Thyroid gland (tissue), 4 donors: ENCODE results near the gene WIPI1. TPM values are rescaled to one million over a fixed set of nuclear protein-coding genes. Genes with fewer than 3 reads are reported as not detected.

ENCODE experiments used
- DNase-seq, 2 donors: peaks; one replicate each; pipeline ENCODE4 v3.0.0-alpha.2; 2019
- H3K27ac ChIP-seq, 3 donors: fragments of 200-600 bp; sonication (generic); 1 replicate in 2 of 3; 2 replicates in 1 of 3; pipeline ENCODE4 v1.5.1; 2016 to 2019; ENCODE audit warnings: mild to moderate bottlenecking in 1 of 3, moderate library complexity in 1 of 3
- H3K27me3 ChIP-seq: fragments of 200-600 bp; sonication (generic); one replicate; pipeline ENCODE4 v1.5.1; 2019
- H3K36me3 ChIP-seq, 2 donors: fragments of 200-600 bp; sonication (generic); one replicate each; pipeline ENCODE4 v1.5.1; 2016 to 2019
- H3K4me1 ChIP-seq, 2 donors: fragments of 200-600 bp; sonication (generic); one replicate each; pipeline ENCODE4 v1.5.1; 2017 to 2019
- H3K4me3 ChIP-seq, 3 donors: fragments of 200-600 bp; sonication (generic); replicated peaks in 1 of 3; 1 replicate in 2 of 3; 2 replicates in 1 of 3; pipeline ENCODE4 v1.5.1; 2016; ENCODE audit warnings: mild to moderate bottlenecking in 1 of 3
- H3K9me3 ChIP-seq: fragments of 200-600 bp; sonication (generic); one replicate; pipeline ENCODE4 v1.5.1; 2017
- CTCF ChIP-seq, 6 experiments: fragments of 200-600 bp in 3 of 6; fragments of 450-650 bp in 3 of 6; sonication (generic) in 3 of 6; IDR thresholded peaks; one replicate each; pipeline ENCODE4 v1.5.1; 2016 to 2019; ENCODE audit warnings: antibody characterized with exemption in 6 of 6, mild to moderate bottlenecking in 2 of 6, inconsistent platforms in 1 of 6, moderate library complexity in 1 of 6
- POLR2A ChIP-seq, 2 donors: fragments of 450-650 bp; IDR thresholded peaks; one replicate each; pipeline ENCODE4 v1.6.1; 2017; ENCODE audit warnings: antibody characterized with exemption in 2 of 2, mild to moderate bottlenecking in 2 of 2, moderate library complexity in 1 of 2
- WGBS, 2 donors: methylation state at CpG; one replicate each; pipeline ENCODE4 v1.1.5; 2017; 5-methylcytosine and 5-hydroxymethylcytosine counted together
- intact Hi-C: fragments of 100-400 bp; cut with DNase I; formaldehyde crosslinking; loops from one replicate; pipeline ENCODE4 v1.15.1; 2023
- total RNA-seq, 4 donors: library from RNA; depleted of rRNA; stranded (reverse); fragments of >200 nt; gene quantifications; one replicate each; pipeline ENCODE4 v1.2.3, GENCODE V29; 2016

Gene WIPI1
- total RNA-seq, 4 donors from 2014 or later = 50.0 to 89.8 (median 78.4) TPM

- Histone ChIP-seq H3K9me3 (no peaks in the 10 kb centered on the region), H3K36me3 (peaks cover 31 to 33% of the 10 kb centered on the region in 2 donors), H3K4me1 (peaks cover 7 to 27% of the 10 kb centered on the region in 2 donors), H3K27me3 (no peaks in the 10 kb centered on the region), H3K27ac (peak overlapping the region in 1 of 3 donors; percentile 63), H3K4me3 (no peak overlapping the region)
- 62 to 72% methylated on average over 6 of the region's 6 CpGs for WGBS, 2 donors
- TF ChIP-seq POLR2A (IDR thresholded peaks at IDR 0.05) = no peak
- TF ChIP-seq CTCF (IDR thresholded peaks at IDR 0.05) = no peak
- DNase-seq = peak; percentile 41 to 84
- intact Hi-C loops = no loop called here
These were observed 32.4 kb downstream of the WIPI1 start for GRCh38 chr17:68424861-68425260.

DNA sequence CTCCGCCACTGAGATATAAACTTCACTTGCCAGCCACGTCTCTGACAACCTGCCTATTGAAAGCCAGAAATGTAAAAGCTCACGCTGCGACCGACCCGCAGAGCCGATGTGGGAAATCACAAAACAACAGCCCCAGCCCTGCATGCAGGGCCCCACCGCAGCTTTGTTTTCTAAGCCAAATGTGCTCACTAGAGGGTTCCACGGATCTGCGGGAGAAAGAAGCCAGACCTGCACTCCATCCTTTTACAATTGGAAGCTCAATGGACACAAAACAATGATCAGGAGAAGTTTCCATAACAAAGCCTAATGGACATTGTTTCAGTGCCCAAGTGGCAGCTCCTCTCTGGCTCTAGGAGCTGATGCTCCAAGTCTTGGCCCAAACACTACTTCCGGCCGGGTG lies 33.1 kb downstream of the WIPI1 start:
- Histone ChIP-seq H3K4me1 (peaks cover 7 to 25% of the 10 kb centered on the region in 2 donors), H3K4me3 (no peak overlapping the region), H3K9me3 (no peaks in the 10 kb centered on the region), H3K36me3 (peaks cover 25 to 33% of the 10 kb centered on the region in 2 donors), H3K27me3 (no peaks in the 10 kb centered on the region), H3K27ac (peak overlapping the region in 2 of 3 donors; percentile 55 to 63)
- intact Hi-C loops = no loop called here
- DNase-seq = no peak
- TF ChIP-seq CTCF (IDR thresholded peaks at IDR 0.05) (no peak), POLR2A (IDR thresholded peaks at IDR 0.05) (no peak)
- 56 to 70% methylated on average over 12 of the region's 12 CpGs for WGBS, 2 donors

DNA sequence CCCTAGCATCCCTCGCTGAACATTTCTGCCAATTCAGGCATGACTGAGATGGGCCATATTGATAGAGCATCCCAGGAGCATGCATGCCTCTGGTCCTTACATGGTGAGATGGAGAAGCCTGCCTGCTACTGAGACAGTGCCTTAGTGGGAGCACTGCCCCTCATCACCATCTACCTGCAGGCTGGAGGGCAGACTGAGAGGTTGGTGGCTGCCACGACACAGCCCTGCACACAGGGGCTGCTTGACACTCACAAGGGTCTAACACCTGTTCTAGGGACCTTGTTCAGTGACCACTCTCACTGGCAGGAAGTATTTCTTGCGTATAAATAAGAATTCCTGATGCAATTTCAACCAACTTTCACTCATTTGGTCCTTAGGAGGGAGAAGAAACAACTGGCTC lies 34.0 kb downstream of the WIPI1 start:
- no peak for DNase-seq
- H3K4me3 ChIP-seq = no peak overlapping the region
- H3K9me3 ChIP-seq = no peaks in the 10 kb centered on the region
- WGBS, 2 donors = 70 to 83% methylated on average over 3 of the region's 3 CpGs
- no peak for TF ChIP-seq CTCF (IDR thresholded peaks at IDR 0.05)
- TF ChIP-seq POLR2A (IDR thresholded peaks at IDR 0.05) = no peak
- H3K4me1 ChIP-seq = peaks cover 1 to 15% of the 10 kb centered on the region in 2 donors
- peaks cover 22 to 33% of the 10 kb centered on the region in 2 donors for H3K36me3 ChIP-seq
- peak overlapping the region in 1 of 3 donors; percentile 55 for H3K27ac ChIP-seq
- intact Hi-C loops = no loop called here
- H3K27me3 ChIP-seq = no peaks in the 10 kb centered on the region

DNA sequence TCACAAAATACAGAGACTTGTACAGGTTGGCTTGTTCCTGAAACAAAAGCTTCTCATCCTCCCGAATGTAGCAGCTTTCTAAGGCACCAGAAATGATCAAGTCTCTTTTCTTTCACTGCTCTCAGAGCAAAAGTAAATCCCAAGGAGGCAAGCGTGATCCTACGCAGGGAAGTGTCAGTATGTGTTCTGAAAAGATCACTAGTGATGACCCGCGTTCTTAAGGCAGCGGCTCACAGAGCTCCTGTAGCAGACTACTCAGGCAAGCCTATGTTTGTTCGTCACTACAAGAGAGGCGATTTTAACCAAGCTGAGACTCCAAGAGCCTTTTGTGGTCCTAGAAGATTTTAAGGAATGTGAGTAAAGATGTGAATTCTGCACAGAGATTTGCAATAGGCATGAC lies 34.5 kb downstream of the WIPI1 start:
- intact Hi-C loops = no loop called here
- no peaks in the 10 kb centered on the region for H3K27me3 ChIP-seq
- no peak overlapping the region for H3K27ac ChIP-seq
- peaks cover 0 to 11% of the 10 kb centered on the region in 2 donors for H3K4me1 ChIP-seq
- WGBS, 2 donors = 84 to 86% methylated on average over 8 of the region's 8 CpGs
- no peak overlapping the region for H3K4me3 ChIP-seq
- peaks cover 22 to 33% of the 10 kb centered on the region in 2 donors for H3K36me3 ChIP-seq
- DNase-seq = no peak
- no peak for TF ChIP-seq CTCF (IDR thresholded peaks at IDR 0.05)
- no peak for TF ChIP-seq POLR2A (IDR thresholded peaks at IDR 0.05)
- no peaks in the 10 kb centered on the region for H3K9me3 ChIP-seq

- 94 to 95% methylated on average over 9 of the region's 9 CpGs for whole genome bisulfite sequencing, 2 donors
- no peak for TF ChIP-seq CTCF (IDR thresholded peaks at IDR 0.05)
- no peak for TF ChIP-seq POLR2A (IDR thresholded peaks at IDR 0.05)
- H3K27me3 ChIP-seq = no peaks in the 10 kb centered on the region
- no peaks in the 10 kb centered on the region for H3K9me3 ChIP-seq
- DNase-seq = no peak
- no peak overlapping the region for H3K27ac ChIP-seq
- H3K4me1 ChIP-seq = peaks cover 0 to 8% of the 10 kb centered on the region in 2 donors
- intact Hi-C loops = no loop called here
- H3K4me3 ChIP-seq = no peak overlapping the region
- H3K36me3 ChIP-seq = peaks cover 22 to 28% of the 10 kb centered on the region in 2 donors
These were observed 35.8 kb downstream of the WIPI1 start for GRCh38 chr17:68421486-68421885.
